ENCODE measurements around the gene LZTS3.
"Not testable (repeated sequence)": the region's sequence is repeated elsewhere in the genome, so short reads cannot be mapped to it uniquely, and the experiment has no call there.

- TF ChIP-seq EZH2 (IDR thresholded peaks at IDR 0.05; ENCODE audit: low read depth, low read length, severe bottlenecking); NANOG (IDR thresholded peaks at IDR 0.05; ENCODE audit: insufficient read depth, low read depth, low read length, poor library complexity, severe bottlenecking); BACH1 (IDR thresholded peaks at IDR 0.05; ENCODE audit: low read length); SP2 (IDR thresholded peaks at IDR 0.05; ENCODE audit: low read length): not testable (repeated sequence)
Observed at GRCh38 chr20:3187861-3188260, 14.5 kb upstream of the LZTS3 start.

Measured in H1 (cell line).